WERI-Rb-1 (cell line): ENCODE data around the gene MAML3.

ENCODE experiments used
- DNase-seq: peaks from one replicate; pipeline ENCODE4 v3.0.0-alpha.2; 2020
- H3K27ac ChIP-seq: fragments of 250-450 bp; sonication (Bioruptor Pico); 2 replicates; pipeline ENCODE4 v1.5.1; 2020; ENCODE audit warnings: mild to moderate bottlenecking, moderate library complexity
- H3K27me3 ChIP-seq: fragments of 250-450 bp; sonication (Bioruptor Pico); 2 replicates; pipeline ENCODE4 v1.5.1; 2021; ENCODE audit warnings: mild to moderate bottlenecking, low read depth, moderate library complexity; ENCODE audit not compliant: insufficient read depth, severe bottlenecking
- H3K36me3 ChIP-seq: fragments of 250-450 bp; sonication (Bioruptor Pico); 2 replicates; pipeline ENCODE4 v1.5.1; 2020; ENCODE audit warnings: mild to moderate bottlenecking, moderate library complexity
- H3K4me3 ChIP-seq: 2 replicates; pipeline ENCODE4 v1.5.1; 2011; ENCODE audit warnings: low read depth, mild to moderate bottlenecking, control low read depth, low read length
- H3K9me3 ChIP-seq: fragments of 250-450 bp; sonication (Bioruptor Pico); 2 replicates; pipeline ENCODE4 v1.5.1; 2021; ENCODE audit warnings: mild to moderate bottlenecking, moderate library complexity; ENCODE audit not compliant: severe bottlenecking
- TF ChIP-seq, protein P1 (sequence below): IDR thresholded peaks from 2 replicates; pipeline ENCODE4 v1.5.1; 2011; ENCODE audit warnings: low read depth, mild to moderate bottlenecking, control low read depth, inconsistent platforms, low read length

The MAML3 gene

DNA sequence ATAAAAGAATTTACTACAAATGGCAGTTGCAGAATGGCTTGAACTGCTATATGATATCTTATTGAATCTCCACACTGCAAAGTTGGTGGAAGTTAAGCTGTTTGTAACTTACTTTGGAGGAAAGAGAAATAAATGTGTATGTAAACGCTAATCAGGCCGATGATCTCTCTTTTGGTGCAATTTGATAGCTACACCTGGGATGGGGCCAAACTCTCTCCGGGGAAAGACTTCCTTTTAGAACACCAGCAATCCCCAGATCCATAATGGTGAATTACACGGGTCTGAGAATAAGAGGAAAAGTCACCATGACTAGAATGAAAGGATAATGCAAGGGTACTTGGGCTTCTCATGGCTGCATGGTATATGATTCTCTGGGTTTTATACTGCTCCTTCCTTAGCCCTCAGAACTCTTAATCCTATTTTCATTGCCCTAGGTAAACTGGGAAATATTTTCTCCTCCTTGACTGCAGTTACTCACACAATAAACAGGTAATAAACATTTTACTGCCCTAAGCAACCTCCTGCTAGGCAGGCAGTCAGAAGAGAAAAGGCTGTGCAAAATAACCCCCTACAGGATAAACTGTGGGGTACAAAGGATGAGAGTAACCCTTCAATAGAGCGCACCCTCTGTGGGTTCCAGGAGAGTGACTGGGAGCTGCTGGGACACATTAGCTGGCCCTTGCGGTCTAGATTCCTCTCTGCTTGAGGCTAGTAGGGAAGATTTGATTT lies 379.1 kb downstream of the MAML3 start:
- no peaks in the 10 kb centered on the region for H3K36me3 ChIP-seq
- H3K27me3 ChIP-seq: no peaks in the 10 kb centered on the region
- no peak overlapping the region for H3K4me3 ChIP-seq
- no peak for DNase-seq
- TF ChIP-seq, protein P1, sequence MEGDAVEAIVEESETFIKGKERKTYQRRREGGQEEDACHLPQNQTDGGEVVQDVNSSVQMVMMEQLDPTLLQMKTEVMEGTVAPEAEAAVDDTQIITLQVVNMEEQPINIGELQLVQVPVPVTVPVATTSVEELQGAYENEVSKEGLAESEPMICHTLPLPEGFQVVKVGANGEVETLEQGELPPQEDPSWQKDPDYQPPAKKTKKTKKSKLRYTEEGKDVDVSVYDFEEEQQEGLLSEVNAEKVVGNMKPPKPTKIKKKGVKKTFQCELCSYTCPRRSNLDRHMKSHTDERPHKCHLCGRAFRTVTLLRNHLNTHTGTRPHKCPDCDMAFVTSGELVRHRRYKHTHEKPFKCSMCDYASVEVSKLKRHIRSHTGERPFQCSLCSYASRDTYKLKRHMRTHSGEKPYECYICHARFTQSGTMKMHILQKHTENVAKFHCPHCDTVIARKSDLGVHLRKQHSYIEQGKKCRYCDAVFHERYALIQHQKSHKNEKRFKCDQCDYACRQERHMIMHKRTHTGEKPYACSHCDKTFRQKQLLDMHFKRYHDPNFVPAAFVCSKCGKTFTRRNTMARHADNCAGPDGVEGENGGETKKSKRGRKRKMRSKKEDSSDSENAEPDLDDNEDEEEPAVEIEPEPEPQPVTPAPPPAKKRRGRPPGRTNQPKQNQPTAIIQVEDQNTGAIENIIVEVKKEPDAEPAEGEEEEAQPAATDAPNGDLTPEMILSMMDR: no peak
- H3K27ac ChIP-seq: no peak overlapping the region
- no peaks in the 10 kb centered on the region for H3K9me3 ChIP-seq

DNA sequence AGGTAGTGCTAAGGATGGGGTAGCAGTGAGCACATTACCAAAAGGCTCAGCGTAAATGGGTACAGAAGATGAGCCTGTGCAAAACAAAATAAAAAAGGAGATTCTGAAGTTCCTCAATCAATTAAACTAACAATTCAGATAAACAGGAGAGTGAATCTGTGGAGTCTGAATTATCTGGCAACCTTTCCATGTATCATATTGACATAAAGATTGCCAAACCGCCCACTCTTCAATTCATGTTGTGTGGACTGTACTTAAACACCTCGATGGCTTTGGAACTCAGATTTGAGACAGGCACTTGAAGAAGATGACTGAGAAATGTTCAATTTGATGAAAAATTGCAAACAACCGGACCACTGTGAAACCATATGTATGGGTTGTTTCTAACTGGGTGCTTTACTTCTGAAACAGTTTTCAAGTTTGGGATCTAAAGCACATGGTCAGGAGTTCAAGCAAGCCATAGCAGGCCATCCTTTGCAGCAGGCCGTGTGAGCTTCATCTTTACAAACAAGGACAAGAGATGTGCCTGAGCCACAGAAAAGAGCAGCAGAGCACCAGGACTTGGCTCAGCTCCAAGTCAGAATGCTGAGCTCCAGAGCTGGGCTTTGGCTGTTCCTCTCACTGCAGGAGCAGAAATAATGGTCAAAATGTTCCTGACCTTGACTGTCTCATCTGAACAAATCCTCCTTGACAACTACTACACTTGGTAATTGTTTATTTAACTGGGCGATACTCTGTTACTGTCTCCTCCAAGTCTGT lies 380.2 kb downstream of the MAML3 start:
- DNase-seq: no peak
- TF ChIP-seq, protein P1: no peak
- H3K27me3 ChIP-seq: no peaks in the 10 kb centered on the region
- H3K36me3 ChIP-seq: no peaks in the 10 kb centered on the region
- no peak overlapping the region for H3K27ac ChIP-seq
- H3K4me3 ChIP-seq: no peak overlapping the region
- no peaks in the 10 kb centered on the region for H3K9me3 ChIP-seq

DNA sequence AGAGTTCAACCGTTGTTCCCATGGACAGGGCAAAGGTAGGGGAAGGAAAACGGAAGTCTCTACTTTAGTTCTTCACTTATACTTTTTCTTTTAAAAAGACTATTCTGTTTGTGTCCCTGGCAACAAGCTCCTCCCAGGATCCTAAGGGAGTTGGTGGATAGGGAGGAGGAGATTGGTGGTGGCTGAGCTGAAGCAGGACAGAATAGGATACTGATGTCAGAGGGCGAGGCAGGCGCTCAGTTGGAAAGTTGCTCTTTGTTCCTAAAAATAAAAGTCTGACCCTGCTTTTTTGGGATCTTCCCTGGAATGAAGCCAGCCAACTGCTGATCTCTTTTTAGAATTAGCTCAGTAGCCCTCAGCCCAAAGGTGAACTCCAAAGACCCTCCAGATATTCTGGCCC lies 383.6 kb downstream of the MAML3 start:
- Histone ChIP-seq H3K27me3 (no peaks in the 10 kb centered on the region), H3K27ac (no peak overlapping the region), H3K9me3 (no peaks in the 10 kb centered on the region), H3K4me3 (no peak overlapping the region), H3K36me3 (no peaks in the 10 kb centered on the region; the same call in 1 of the 2 replicates)
- DNase-seq: no peak
- TF ChIP-seq, protein P1: no peak

DNA sequence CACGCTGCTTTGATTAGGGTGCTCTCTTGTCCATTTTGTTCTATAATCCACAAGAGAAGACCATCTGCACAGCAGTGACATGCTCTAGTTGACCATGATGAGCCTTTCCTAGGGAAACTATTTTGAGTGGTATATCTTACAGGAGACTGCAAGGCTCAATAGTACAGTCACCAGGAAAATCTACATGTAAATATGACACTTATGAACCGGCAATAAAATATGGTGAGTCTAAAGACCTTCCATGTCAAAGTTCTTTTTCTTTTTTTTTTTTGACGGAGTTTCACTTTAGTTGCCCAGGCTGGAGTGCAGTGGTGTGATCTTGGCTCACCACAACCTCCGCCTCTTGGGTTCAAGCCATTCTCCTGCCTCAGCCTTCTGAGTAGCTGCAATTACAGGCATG lies 384.6 kb downstream of the MAML3 start:
- TF ChIP-seq, protein P1: no peak
- H3K4me3 ChIP-seq: no peak overlapping the region
- H3K27me3 ChIP-seq: no peaks in the 10 kb centered on the region
- no peak overlapping the region for H3K27ac ChIP-seq
- no peaks in the 10 kb centered on the region for H3K9me3 ChIP-seq
- DNase-seq: no peak
- H3K36me3 ChIP-seq: no peaks in the 10 kb centered on the region; the same call in 1 of the 2 replicates

DNA sequence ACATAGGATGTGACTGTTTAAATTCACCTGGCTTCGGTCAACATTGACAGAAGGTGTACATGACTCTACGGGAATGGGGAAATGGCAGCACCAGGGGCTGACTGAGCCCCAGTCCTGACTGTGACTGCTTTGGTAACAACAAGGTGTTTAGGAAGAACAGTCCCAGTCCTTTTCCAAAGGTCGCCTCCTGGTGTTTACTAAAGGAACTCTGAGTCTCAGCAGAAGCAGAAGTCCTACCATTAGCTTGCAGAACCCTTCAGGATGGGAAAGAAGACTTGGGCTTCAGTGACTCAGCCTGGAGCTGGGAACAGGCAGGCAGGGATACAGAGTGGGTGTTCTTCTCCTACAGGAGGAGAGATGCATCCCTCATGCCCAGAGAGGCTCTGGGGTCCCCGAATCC lies 385.1 kb downstream of the MAML3 start:
- no peaks in the 10 kb centered on the region for H3K27me3 ChIP-seq
- no peaks in the 10 kb centered on the region; the same call in 1 of the 2 replicates for H3K36me3 ChIP-seq
- DNase-seq: no peak
- H3K9me3 ChIP-seq: no peaks in the 10 kb centered on the region
- H3K27ac ChIP-seq: no peak overlapping the region
- no peak overlapping the region for H3K4me3 ChIP-seq
- TF ChIP-seq, protein P1: peak; percentile 49
